Erythroblast (primary cell): Measurements from ENCODE around the gene DIPK1C.

Experiments used
- DNase-seq, 2 experiments: peaks; one replicate each; lab custom pipeline; 2025; lab: John Stamatoyannopoulos, UW
- GATA1 ChIP-seq: IDR thresholded peaks from 2 replicates; pipeline ENCODE4 v1.6.1; 2011; ENCODE audit warnings: low read depth, mild to moderate bottlenecking, control low read depth, low read length, moderate library complexity
- POLR2A ChIP-seq: IDR thresholded peaks from 2 replicates; pipeline ENCODE4 v1.6.1; 2011; ENCODE audit warnings: mild to moderate bottlenecking, low read length

The DIPK1C gene

DNA sequence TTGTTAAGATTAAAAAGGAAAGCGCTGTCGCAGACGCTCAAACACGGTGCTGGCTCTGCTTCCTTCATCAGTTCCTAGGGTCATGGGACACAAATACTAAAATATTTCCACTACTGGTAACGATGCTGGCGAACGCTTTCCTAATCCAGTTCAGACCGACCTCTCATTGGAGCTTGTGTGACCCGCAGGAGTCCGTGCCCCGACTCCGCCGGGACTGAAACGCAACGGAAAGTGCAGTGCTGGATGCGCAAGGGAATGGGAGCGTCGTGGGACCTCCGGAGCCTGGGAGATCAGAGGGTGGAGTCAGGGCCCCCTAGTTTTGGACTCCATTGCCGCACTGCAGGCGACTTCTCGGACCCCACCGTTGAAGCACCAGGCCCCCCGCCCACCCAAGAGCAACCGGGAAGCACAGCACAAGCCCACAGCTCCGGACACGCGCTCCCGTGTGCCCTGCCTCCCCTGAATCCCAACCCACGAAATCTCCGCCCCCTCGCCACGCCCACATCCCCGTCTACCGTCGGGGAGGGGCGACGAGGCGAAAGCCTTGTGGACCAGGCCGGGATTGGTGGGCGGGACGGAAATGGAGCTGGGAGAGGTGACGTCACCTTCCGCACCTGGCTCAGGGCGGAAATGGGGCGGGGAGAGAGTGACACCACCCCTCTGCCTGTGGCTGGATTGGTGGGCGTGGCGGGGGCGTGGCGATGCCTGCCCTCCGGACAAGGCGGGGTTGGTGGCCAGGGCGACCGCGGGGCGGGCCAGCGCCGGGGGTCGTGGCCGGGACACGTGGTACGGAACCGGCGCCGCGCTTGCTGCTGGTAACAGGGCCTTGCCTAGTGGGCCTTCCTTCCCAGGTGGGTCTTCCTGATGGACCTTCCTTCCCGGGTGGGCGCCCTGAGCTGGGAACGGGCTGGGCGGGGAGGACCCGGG, 38.7 kb upstream of the DIPK1C start, which contains the start of gene CNDP2:
CNDP2 (plus strand) TSS at position 783 of the 927 bp plus-strand sequence. CDS start 3,611 bp downstream, outside the sequence.
- TF ChIP-seq GATA1, result no peak
- TF ChIP-seq POLR2A, result peak; percentile 62
- peak; percentile 97 for DNase-seq

DNA sequence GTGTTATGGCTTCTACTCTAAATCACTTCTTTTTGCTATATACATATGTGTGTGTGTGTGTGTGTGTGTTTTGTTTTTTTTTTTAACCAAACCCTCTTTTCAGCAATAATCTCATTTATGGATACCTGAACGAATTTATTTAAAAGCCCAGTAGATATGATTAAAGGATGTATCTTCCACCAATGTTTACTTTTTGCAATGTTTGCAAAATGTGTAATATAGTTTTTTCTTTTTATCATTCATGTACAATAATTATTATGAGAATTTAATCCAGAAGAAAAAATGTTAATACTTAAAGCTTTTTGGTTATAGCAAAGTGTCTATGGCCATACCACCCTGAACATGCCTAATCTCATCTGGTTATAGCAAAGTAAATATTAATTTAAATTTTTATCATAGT, 37.4 kb upstream of the DIPK1C start:
- no peak for DNase-seq
- TF ChIP-seq GATA1 (no peak), POLR2A (no peak)

GRCh38 chr18:74493689-74494088, 36.6 kb upstream of the DIPK1C start:
- no peak for TF ChIP-seq POLR2A
- no peak for TF ChIP-seq GATA1

DNA sequence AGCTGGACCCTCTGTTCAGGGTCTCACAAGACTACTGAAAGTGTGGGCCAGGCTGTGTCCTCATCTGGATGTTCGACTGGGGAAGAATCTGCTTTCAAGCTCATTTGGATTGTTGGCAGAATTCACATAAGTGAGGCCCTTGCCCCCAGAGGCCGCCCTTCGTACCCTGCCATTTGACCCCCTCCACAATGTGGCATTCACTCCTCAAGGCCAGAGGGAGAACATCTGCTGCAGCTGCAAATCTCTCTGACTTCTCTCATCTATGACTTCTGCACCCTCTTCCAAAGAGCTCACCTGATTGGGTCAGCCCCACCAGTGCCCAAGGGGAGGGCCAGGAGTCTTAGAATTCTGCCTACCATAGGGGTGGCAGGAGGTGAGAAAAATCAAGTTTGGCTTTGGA, 35.2 kb upstream of the DIPK1C start:
- no peak for DNase-seq
- no peak for TF ChIP-seq POLR2A
- TF ChIP-seq GATA1, result no peak

More at GRCh38 chr18:74493689-74494088, 36.6 kb upstream of the DIPK1C start:
- peak; percentile 59 to 62 for DNase-seq

GRCh38 chr18:74489676-74490075, 32.6 kb upstream of the DIPK1C start:
- no peak for DNase-seq
- TF ChIP-seq GATA1 (no peak), POLR2A (no peak)

GRCh38 chr18:74488864-74489263, 31.8 kb upstream of the DIPK1C start:
- TF ChIP-seq GATA1, result no peak
- TF ChIP-seq POLR2A, result no peak
- DNase-seq, result no peak

DNA sequence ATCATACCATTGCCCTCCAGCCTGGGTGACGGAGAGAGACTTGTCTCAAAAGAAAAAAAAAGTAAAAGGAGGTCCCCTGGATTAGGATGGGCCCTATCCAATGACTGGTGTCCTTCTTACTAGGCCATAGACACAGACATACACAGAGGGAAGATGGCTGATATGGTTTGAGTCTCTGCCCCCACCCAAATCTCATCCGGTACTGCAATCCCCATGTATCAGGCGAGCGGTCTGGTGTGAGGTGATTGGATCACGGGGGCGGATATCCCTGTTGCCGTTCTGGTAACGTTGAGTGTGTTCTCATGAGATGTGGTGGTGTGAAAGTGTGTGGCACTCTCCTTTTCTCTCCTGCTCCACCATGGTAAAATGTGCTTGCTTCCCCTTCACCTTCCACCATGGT, 31.2 kb upstream of the DIPK1C start:
- DNase-seq, result no peak
- no peak for TF ChIP-seq GATA1
- TF ChIP-seq POLR2A, result no peak

DNA sequence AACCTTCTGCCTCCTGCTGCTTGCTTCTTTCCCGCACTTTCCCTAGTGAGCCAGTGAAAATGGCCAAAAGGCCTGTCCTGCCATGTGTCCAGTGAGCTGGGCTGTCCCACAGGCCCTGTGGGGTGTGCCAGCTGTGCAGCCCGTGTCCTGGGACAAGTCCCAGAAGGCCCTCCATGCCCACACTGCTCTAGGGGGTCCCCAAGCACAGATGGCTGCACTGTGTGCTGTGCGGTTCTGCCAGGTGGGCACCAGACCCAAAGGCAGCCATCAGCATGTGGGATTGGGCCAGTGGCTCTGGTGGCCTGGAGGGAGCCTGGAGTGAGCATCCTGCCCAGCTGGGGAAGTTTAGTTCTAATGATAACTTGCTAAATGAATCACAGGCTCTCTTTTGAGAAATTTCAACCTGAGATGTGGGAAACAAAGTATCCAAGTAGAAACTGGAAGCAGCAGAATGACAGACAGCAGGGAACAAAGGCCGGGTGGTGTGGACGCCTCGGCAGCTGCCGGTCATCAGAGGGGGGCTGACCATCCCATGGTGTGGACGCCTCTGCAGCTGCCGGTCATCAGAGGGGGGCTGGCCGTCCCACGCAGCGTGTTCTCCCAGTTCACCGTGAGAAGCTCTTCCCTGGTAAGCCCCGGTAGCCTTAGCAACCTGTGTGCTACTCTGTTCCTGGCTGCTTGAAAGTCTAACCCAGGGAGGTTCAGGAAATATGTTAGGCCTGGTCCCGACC, 29.2 kb upstream of the DIPK1C start:
- no peak for DNase-seq
- no peak for TF ChIP-seq POLR2A
- TF ChIP-seq GATA1, result no peak

DNA sequence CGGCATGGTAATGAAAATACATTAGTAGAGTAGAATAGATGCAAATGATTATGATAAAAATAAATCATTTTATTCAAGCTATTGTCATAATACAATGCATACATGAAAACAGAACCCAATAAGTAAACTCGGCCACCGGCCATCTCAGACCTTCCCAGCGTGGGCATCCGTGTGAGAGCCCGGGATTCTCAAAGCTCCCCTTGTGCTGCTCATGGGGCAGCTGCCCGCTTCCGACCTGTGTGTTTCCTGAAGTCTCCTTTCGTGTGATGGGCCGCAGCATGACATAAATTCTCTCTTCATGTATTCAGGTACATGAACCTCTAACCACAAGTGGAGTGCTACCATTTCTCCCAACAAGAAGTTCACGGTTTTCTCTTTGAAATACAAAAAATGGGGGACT, 25.6 kb upstream of the DIPK1C start:
- no peak for DNase-seq
- no peak for TF ChIP-seq GATA1

GRCh38 chr18:74480149-74480651, 23.1 kb upstream of the DIPK1C start:
- TF ChIP-seq POLR2A (no peak), GATA1 (no peak)
- DNase-seq, result peak; percentile 22 to 45

- DNase-seq, result no peak
- TF ChIP-seq POLR2A (no peak), GATA1 (no peak)
Measured at GRCh38 chr18:74479486-74480148, 22.5 kb upstream of the DIPK1C start.

DNA sequence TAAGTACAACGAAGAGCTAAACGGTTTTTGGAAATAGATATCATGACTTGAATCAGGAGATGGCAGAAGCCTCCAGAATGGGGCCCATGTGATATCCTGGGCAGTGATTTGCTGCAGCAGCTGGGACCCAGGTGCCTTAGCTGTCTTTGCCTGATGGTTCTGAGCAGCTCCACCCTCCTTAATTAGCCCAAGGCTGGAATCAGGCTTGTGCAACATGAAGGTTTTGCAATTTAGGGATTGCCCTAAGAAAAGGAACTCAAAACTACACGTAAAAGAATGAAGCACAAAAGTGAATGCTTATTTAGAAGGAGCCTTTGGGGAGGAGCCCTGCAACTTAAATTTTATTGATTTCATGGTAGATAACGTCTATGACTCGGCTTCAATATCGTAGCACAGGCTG, 21.8 kb upstream of the DIPK1C start:
- DNase-seq, result no peak
- TF ChIP-seq POLR2A, result no peak
- TF ChIP-seq GATA1, result no peak

- TF ChIP-seq POLR2A (no peak), GATA1 (no peak)
- DNase-seq, result no peak
Measured at GRCh38 chr18:74478316-74478715, 21.2 kb upstream of the DIPK1C start.
